Measurements from ENCODE around the gene ATF3.
"Not testable (repeated sequence)": the region's sequence is repeated elsewhere in the genome, so short reads cannot be mapped to it uniquely, and the experiment has no call there.

Gene ATF3

DNA sequence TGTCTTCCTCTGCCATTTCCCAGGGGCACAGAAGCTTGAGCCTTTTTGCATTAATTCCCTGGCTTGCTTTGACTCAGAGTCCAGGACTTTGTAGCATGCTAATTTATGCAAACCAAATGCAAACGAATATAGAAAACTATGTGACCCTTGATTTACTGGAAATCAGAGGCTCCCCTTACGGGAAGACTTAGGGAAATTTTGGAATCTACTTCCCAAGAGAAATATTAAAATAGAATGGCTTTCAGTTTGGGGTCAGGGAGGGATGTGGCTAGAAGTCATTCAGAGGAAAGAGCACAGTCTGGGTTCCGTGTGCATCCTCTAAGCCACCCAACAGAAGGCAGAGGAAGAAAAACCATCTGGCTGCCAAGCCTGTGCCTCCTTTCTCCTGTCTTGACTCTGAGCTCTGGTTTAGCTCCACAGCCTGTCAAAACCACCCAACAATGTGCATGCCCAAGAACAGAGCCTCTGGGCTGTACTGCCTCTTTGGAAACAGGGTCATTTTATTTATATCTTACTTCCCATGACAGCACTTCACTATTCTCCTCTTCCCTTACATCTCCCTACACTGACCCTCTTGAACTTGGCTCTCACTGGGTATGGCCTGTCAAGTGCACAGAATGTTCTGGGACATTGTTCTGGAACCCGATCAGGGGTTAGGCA, 30.1 kb downstream of the ATF3 start (continued):
- TF ChIP-seq ZNF777 (tag by site-specific recombination; IDR thresholded peaks at IDR 0.05; ENCODE audit: borderline replicate concordance) (no peak), ZNF48 (tag by site-specific recombination; IDR thresholded peaks at IDR 0.05) (no peak), ZNF2 (tag by site-specific recombination; IDR thresholded peaks at IDR 0.05) (no peak), ZNF112 (tag by site-specific recombination; IDR thresholded peaks at IDR 0.05) (no peak), ZNF623 (tag by site-specific recombination; IDR thresholded peaks at IDR 0.05) (no peak), ZNF416 (tag by site-specific recombination; IDR thresholded peaks at IDR 0.05) (no peak), ZNF785 (tag by site-specific recombination; IDR thresholded peaks at IDR 0.05) (no peak)
- TF ChIP-seq, protein P1, sequence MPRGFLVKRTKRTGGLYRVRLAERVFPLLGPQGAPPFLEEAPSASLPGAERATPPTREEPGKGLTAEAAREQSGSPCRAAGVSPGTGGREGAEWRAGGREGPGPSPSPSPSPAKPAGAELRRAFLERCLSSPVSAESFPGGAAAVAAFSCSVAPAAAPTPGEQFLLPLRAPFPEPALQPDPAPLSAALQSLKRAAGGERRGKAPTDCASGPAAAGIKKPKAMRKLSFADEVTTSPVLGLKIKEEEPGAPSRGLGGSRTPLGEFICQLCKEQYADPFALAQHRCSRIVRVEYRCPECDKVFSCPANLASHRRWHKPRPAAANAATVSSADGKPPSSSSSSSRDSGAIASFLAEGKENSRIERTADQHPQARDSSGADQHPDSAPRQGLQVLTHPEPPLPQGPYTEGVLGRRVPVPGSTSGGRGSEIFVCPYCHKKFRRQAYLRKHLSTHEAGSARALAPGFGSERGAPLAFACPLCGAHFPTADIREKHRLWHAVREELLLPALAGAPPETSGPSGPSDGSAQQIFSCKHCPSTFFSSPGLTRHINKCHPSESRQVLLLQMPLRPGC (tag by site-specific recombination; IDR thresholded peaks at IDR 0.05): no peak
- TF ChIP-seq, protein P2, sequence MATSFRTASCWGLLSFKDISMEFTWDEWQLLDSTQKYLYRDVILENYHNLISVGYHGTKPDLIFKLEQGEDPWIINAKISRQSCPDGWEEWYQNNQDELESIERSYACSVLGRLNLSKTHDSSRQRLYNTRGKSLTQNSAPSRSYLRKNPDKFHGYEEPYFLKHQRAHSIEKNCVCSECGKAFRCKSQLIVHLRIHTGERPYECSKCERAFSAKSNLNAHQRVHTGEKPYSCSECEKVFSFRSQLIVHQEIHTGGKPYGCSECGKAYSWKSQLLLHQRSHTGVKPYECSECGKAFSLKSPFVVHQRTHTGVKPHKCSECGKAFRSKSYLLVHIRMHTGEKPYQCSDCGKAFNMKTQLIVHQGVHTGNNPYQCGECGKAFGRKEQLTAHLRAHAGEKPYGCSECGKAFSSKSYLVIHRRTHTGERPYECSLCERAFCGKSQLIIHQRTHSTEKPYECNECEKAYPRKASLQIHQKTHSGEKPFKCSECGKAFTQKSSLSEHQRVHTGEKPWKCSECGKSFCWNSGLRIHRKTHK (tag by site-specific recombination; IDR thresholded peaks at IDR 0.05): no peak
- TF ChIP-seq, protein P3, sequence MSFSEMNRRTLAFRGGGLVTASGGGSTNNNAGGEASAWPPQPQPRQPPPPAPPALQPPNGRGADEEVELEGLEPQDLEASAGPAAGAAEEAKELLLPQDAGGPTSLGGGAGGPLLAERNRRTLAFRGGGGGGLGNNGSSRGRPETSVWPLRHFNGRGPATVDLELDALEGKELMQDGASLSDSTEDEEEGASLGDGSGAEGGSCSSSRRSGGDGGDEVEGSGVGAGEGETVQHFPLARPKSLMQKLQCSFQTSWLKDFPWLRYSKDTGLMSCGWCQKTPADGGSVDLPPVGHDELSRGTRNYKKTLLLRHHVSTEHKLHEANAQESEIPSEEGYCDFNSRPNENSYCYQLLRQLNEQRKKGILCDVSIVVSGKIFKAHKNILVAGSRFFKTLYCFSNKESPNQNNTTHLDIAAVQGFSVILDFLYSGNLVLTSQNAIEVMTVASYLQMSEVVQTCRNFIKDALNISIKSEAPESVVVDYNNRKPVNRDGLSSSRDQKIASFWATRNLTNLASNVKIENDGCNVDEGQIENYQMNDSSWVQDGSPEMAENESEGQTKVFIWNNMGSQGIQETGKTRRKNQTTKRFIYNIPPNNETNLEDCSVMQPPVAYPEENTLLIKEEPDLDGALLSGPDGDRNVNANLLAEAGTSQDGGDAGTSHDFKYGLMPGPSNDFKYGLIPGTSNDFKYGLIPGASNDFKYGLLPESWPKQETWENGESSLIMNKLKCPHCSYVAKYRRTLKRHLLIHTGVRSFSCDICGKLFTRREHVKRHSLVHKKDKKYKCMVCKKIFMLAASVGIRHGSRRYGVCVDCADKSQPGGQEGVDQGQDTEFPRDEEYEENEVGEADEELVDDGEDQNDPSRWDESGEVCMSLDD (tag by site-specific recombination; IDR thresholded peaks at IDR 0.05): no peak
- TF ChIP-seq, protein P4, sequence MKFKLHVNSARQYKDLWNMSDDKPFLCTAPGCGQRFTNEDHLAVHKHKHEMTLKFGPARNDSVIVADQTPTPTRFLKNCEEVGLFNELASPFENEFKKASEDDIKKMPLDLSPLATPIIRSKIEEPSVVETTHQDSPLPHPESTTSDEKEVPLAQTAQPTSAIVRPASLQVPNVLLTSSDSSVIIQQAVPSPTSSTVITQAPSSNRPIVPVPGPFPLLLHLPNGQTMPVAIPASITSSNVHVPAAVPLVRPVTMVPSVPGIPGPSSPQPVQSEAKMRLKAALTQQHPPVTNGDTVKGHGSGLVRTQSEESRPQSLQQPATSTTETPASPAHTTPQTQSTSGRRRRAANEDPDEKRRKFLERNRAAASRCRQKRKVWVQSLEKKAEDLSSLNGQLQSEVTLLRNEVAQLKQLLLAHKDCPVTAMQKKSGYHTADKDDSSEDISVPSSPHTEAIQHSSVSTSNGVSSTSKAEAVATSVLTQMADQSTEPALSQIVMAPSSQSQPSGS (tag by site-specific recombination; IDR thresholded peaks at IDR 0.05; ENCODE audit: low read depth): no peak

DNA sequence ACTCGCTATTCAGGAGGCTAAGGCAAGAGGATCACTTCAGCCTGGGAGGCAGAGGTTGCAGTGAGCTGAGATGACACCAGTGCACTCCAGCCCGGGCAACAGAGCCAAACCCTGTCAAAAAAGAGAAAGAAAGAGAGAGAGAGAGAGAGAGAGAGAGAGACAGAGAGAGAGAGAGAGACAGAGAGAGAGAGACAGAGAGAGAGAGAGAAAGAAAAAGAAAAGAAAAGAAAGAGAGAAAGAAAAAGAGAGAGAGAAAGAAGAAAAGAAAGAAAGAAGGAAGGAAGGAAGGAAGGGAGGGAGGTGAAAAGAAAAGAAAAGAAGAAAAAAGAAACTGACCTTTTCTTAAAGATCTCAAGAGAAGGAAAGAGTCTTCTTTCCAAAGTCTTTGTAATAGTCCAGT, 31.0 kb downstream of the ATF3 start:
- H3K36me3 ChIP-seq (ENCODE audit: control insufficient read depth in 2 of 2, insufficient read depth in 1 of 2, low read length in 2 of 2); H3K9me3 ChIP-seq (ENCODE audit: control insufficient read depth, insufficient read depth, low read depth, low read length); H3K4me3 ChIP-seq (ENCODE audit: low read depth, low read length); H3K4me1 ChIP-seq (ENCODE audit: control insufficient read depth, insufficient read depth, low read length); H3K27ac ChIP-seq (ENCODE audit: extremely low read depth, low read depth, low read length): not testable (repeated sequence)
- TF ChIP-seq ZNF596 (tag by site-specific recombination; IDR thresholded peaks at IDR 0.05) (peak; percentile 93), ZNF366 (tag by site-specific recombination; conservative IDR thresholded peaks at IDR 0.05) (peak; percentile 78)
- ChIA-PET POLR2A (interaction anchor here (0.7 to 0.8 kb wide), 2 partner anchors 31 to 289 kb away, joined by 3 to 4 read pairs; partner anchors contain the start of gene ATF3), CTCF (interaction anchor here (0.6 to 1.2 kb wide), 2 partner anchors 25 to 1818 kb away, joined by 3 to 4 read pairs; no protein-coding TSS in a partner anchor)

DNA sequence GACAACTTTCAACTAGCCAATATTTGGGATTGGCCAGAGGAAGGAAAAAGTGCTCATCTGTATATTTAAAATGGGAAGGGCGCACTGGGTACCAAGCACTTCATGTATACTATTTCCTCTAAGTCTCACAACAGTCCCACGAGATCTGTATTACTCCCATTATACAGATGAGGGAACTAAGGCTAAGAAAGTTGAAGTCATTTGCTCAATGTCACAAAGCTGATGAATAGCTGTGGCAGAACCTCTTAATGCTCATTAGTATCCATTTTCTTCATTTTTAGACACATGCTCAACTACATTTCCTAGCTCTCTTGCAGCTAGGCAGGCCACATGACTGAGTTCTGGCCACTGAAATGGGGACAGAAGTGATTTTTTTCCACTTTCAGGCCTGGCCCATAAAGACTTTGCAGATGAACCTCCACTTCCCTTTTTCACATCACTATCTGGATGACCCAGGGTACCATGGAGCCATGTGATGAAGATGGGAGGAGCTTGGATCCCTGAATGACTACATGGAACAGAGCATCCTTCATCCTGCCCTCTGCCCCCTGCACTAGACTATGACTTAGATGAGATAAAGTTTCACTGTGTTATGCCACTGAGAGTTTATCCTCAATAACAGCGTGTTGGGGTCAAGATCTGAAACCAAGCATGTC, 31.8 kb downstream of the ATF3 start:
- H3K4me1 ChIP-seq (ENCODE audit: control insufficient read depth, insufficient read depth, low read length): peaks cover 9% of the 10 kb centered on the region
- ChIA-PET POLR2A (interaction anchor here (0.6 kb wide), 1 partner anchor 131 kb away, joined by 4 read pairs; no protein-coding TSS in a partner anchor), CTCF (interaction anchor here (0.6 to 1.6 kb wide), 5 partner anchors 11 to 1818 kb away, joined by 3 to 5 read pairs (median 3); no protein-coding TSS in a partner anchor)
- H3K36me3 ChIP-seq (ENCODE audit: control insufficient read depth in 2 of 2, insufficient read depth in 1 of 2, low read length in 2 of 2): no peaks in the 10 kb centered on the region
- H3K4me3 ChIP-seq (ENCODE audit: low read depth, low read length): no peak overlapping the region
- H3K27ac ChIP-seq (ENCODE audit: extremely low read depth, low read depth, low read length): no peak overlapping the region
- no peaks in the 10 kb centered on the region for H3K9me3 ChIP-seq (ENCODE audit: control insufficient read depth, insufficient read depth, low read depth, low read length)
- no peak for TF ChIP-seq ZNF558 (tag by site-specific recombination; IDR thresholded peaks at IDR 0.05)
- TF ChIP-seq ZNF138 (tag by site-specific recombination; IDR thresholded peaks at IDR 0.05; ENCODE audit: borderline replicate concordance): no peak
- TF ChIP-seq, protein P5, sequence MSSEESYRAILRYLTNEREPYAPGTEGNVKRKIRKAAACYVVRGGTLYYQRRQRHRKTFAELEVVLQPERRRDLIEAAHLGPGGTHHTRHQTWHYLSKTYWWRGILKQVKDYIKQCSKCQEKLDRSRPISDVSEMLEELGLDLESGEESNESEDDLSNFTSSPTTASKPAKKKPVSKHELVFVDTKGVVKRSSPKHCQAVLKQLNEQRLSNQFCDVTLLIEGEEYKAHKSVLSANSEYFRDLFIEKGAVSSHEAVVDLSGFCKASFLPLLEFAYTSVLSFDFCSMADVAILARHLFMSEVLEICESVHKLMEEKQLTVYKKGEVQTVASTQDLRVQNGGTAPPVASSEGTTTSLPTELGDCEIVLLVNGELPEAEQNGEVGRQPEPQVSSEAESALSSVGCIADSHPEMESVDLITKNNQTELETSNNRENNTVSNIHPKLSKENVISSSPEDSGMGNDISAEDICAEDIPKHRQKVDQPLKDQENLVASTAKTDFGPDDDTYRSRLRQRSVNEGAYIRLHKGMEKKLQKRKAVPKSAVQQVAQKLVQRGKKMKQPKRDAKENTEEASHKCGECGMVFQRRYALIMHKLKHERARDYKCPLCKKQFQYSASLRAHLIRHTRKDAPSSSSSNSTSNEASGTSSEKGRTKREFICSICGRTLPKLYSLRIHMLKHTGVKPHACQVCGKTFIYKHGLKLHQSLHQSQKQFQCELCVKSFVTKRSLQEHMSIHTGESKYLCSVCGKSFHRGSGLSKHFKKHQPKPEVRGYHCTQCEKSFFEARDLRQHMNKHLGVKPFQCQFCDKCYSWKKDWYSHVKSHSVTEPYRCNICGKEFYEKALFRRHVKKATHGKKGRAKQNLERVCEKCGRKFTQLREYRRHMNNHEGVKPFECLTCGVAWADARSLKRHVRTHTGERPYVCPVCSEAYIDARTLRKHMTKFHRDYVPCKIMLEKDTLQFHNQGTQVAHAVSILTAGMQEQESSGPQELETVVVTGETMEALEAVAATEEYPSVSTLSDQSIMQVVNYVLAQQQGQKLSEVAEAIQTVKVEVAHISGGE (tag by site-specific recombination; conservative IDR thresholded peaks at IDR 0.05; ENCODE audit: low read depth): no peak
- no peak for TF ChIP-seq ZNF510 (tag by site-specific recombination; IDR thresholded peaks at IDR 0.05; ENCODE audit: insufficient replicate concordance)
- no peak for TF ChIP-seq ZNF335 (tag by site-specific recombination; conservative IDR thresholded peaks at IDR 0.05)
- TF ChIP-seq HOXD13 (CRISPR knock-in tag; IDR thresholded peaks at IDR 0.05; ENCODE audit: borderline replicate concordance): no peak
- no peak for TF ChIP-seq ZFHX2 (tag by site-specific recombination; conservative IDR thresholded peaks at IDR 0.05)
- no peak for TF ChIP-seq HOXC10 (CRISPR knock-in tag; IDR thresholded peaks at IDR 0.05)

Data from HEK293 (cell line).